Esophagus muscularis mucosa (tissue), 4 donors: ENCODE results near the gene EVL.

Experiments used
- CTCF ChIP-seq, 3 experiments: fragments of 200-600 bp in 2 of 3; fragments of 450-650 bp in 1 of 3; sonication (generic) in 2 of 3; IDR thresholded peaks; one replicate each; pipeline ENCODE4 v1.5.1; 2017 to 2019; ENCODE audit warnings: antibody characterized with exemption in 3 of 3, mild to moderate bottlenecking in 2 of 3, moderate library complexity in 1 of 3
- EP300 ChIP-seq: sonication (generic); formaldehyde crosslinking; IDR thresholded peaks from one replicate; pipeline ENCODE4 v1.6.1; 2017; ENCODE audit warnings: antibody characterized with exemption
- POLR2A ChIP-seq: fragments of 450-650 bp; IDR thresholded peaks from one replicate; pipeline ENCODE4 v1.6.1; 2017; ENCODE audit warnings: antibody characterized with exemption, moderate library complexity, mild to moderate bottlenecking, low read depth

- TF ChIP-seq POLR2A: no peak
- TF ChIP-seq CTCF (IDR thresholded peaks at IDR 0.05): no peak
- no peak for TF ChIP-seq EP300
These were observed 73.7 kb downstream of the EVL start for GRCh38 chr14:100138955-100139354.
